GM21381 (cell line): ENCODE measurements around the gene ROBO3.

ENCODE experiments used
- ATAC-seq: cut with Tn5 transposase; IDR thresholded peaks from one replicate; pipeline ENCODE4 v1.9.1; 2021; ENCODE audit warnings: mild to moderate bottlenecking, moderate library complexity; ENCODE audit not compliant: unreplicated experiment

The ROBO3 gene

GRCh38 chr11:124865181-124865901, at the start of gene ROBO3:
TSS of gene ROBO3 (plus strand) at chr11:124865432. CDS start at chr11:124865578, 146 bp downstream.
- ATAC-seq = no peak

- no peak for ATAC-seq
Observed at GRCh38 chr11:124817036-124817435, 48.2 kb upstream of the ROBO3 start.

GRCh38 chr11:124821995-124822730, 43.1 kb upstream of the ROBO3 start:
- ATAC-seq = no peak

GRCh38 chr11:124823512-124824376, 41.5 kb upstream of the ROBO3 start:
- no peak for ATAC-seq

- no peak for ATAC-seq
Observed at GRCh38 chr11:124825876-124826275, 39.4 kb upstream of the ROBO3 start.

- ATAC-seq = no peak
Observed at GRCh38 chr11:124829986-124830385, 35.2 kb upstream of the ROBO3 start.

GRCh38 chr11:124830749-124831148, 34.5 kb upstream of the ROBO3 start:
- ATAC-seq = no peak

- ATAC-seq = no peak
Observed at GRCh38 chr11:124831897-124832296, 33.3 kb upstream of the ROBO3 start.

- no peak for ATAC-seq
Observed at GRCh38 chr11:124832571-124832970, 32.7 kb upstream of the ROBO3 start.

GRCh38 chr11:124834526-124835180, 30.6 kb upstream of the ROBO3 start:
- no peak for ATAC-seq

GRCh38 chr11:124835918-124836317, 29.3 kb upstream of the ROBO3 start:
- no peak for ATAC-seq

- ATAC-seq = peak; percentile 35
Observed at GRCh38 chr11:124837491-124837856, 27.8 kb upstream of the ROBO3 start.

GRCh38 chr11:124838805-124839127, 26.5 kb upstream of the ROBO3 start:
- no peak for ATAC-seq

GRCh38 chr11:124839128-124839971, 25.9 kb upstream of the ROBO3 start:
- no peak for ATAC-seq

- no peak for ATAC-seq
Observed at GRCh38 chr11:124839972-124840621, 25.1 kb upstream of the ROBO3 start.

GRCh38 chr11:124840666-124841065, 24.6 kb upstream of the ROBO3 start:
- ATAC-seq = no peak

GRCh38 chr11:124841201-124841600, 24.0 kb upstream of the ROBO3 start:
- no peak for ATAC-seq

- no peak for ATAC-seq
Observed at GRCh38 chr11:124841840-124842239, 23.4 kb upstream of the ROBO3 start.

- ATAC-seq = no peak
Observed at GRCh38 chr11:124842305-124842704, 22.9 kb upstream of the ROBO3 start.

GRCh38 chr11:124843616-124843910, 21.7 kb upstream of the ROBO3 start:
- no peak for ATAC-seq
